Natural killer cell treated with Interleukin-12 subunit alpha and Interleukin-12 subunit beta and Interleukin-15 and Interleukin-18, amount 100 ng/mL, for 72 hours (primary cell): Measurements from ENCODE around the gene INF2. TPM values are rescaled to one million over a fixed set of nuclear protein-coding genes. Genes with fewer than 3 reads are reported as not detected.

Source experiments
- ATAC-seq, 2 donors: fragments of 150-1000 bp; cut with Tn5 transposase in 1 of 2; sonication (Bioruptor Pico), chemical (Tn5 transposase) in 1 of 2; 2 replicates each; pipeline ENCODE4 v1.10.0; 2021
- DNase-seq: peaks from one replicate; pipeline ENCODE4 v3.0.0; 2022; ENCODE audit warnings: low spot score
- H3K27ac Mint-ChIP-seq, 2 donors: 1 replicate in 1 of 2; 2 replicates in 1 of 2; pipeline ENCODE4 v1.8.0; 2022; ENCODE audit warnings: mixed read lengths in 2 of 2, mild to moderate bottlenecking in 1 of 2, moderate library complexity in 1 of 2
- H3K27me3 Mint-ChIP-seq, 2 donors: 1 replicate in 1 of 2; 2 replicates in 1 of 2; pipeline ENCODE4 v1.8.0; 2022; ENCODE audit warnings: mixed read lengths in 2 of 2
- H3K36me3 Mint-ChIP-seq: one replicate; pipeline ENCODE4 v1.8.0; 2022; ENCODE audit warnings: mixed read lengths
- H3K4me1 Mint-ChIP-seq, 2 donors: 1 replicate in 1 of 2; 2 replicates in 1 of 2; pipeline ENCODE4 v1.8.0; 2022; ENCODE audit warnings: low read depth in 2 of 2, mixed read lengths in 2 of 2, mild to moderate bottlenecking in 1 of 2
- H3K4me3 Mint-ChIP-seq: one replicate; pipeline ENCODE4 v1.8.0; 2022; ENCODE audit warnings: mixed read lengths
- H3K9me3 Mint-ChIP-seq: 2 replicates; pipeline ENCODE4 v1.8.0; 2022; ENCODE audit warnings: mixed read lengths
- total RNA-seq, 2 donors: library from RNA; stranded (reverse); gene quantifications; one replicate each; pipeline ENCODE4 v1.2.3, GENCODE V29; 2022

Gene INF2
- total RNA-seq, 2 donors from 2014 or later, result 19.2 to 44.9 TPM

DNA sequence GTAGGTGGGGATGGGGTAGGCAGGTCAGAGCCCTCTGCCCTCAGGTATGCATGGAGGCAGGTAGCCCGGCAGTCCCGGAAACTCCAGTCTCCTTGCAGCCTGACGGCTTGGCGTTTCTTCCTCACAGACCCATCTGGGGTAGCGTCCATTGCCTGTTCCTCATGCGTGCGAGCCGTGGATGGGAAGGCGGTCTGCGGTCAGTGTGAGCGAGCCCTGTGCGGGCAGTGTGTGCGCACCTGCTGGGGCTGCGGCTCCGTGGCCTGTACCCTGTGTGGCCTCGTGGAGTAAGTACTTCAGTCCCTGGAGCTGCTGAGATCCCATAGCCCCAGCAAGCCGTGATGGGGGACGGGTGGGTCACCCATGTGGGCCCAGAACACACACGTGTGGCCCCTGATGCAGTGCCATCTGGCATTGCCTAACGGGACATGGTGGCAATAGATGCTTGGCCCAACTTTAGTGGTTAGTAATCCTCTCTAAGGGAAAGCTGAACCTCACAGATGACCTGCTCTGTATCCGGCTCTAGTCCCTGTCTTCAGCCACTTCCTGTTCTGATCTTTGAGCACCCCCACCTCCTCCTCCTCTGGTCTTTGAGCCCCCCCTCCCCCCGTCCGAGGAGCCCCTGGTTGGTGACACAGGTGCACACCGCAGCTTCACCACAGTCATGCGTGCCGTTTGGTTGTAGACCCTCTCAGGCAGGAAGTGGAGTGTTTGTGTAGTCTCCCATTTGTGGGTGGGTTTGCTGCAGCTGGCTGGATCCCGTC, 67.2 kb downstream of the INF2 start:
- Mint-ChIP-seq H3K9me3 (no peaks in the 10 kb centered on the region), H3K4me1 (peaks cover 18 to 34% of the 10 kb centered on the region in 2 donors), H3K36me3 (no peaks in the 10 kb centered on the region), H3K4me3 (no peak overlapping the region), H3K27me3 (no peaks in the 10 kb centered on the region), H3K27ac (no peak overlapping the region)
- no peak for ATAC-seq
- no peak for DNase-seq

DNA sequence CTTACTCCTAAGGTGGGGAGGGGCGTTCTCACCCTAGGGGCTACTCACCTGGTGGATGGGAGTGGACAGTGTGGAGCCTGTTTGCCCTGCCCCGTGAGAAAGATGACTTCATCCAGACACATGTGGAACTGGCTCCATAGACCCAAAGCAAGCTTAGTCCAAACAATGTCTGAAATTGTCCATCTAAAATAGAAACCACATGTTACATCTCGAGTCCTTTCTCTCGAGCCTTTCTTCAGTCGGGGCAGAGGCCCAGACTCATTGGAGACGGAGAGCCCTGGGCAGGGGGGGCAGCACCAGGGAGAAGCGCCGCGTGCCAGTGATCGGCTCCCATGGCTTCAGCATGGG, 67.8 kb downstream of the INF2 start:
- no peak overlapping the region for H3K27ac Mint-ChIP-seq
- H3K36me3 Mint-ChIP-seq, result no peaks in the 10 kb centered on the region
- no peaks in the 10 kb centered on the region for H3K27me3 Mint-ChIP-seq
- peaks cover 18 to 34% of the 10 kb centered on the region in 2 donors for H3K4me1 Mint-ChIP-seq
- DNase-seq (no peak), ATAC-seq (no peak)
- no peak overlapping the region for H3K4me3 Mint-ChIP-seq
- no peaks in the 10 kb centered on the region for H3K9me3 Mint-ChIP-seq

DNA sequence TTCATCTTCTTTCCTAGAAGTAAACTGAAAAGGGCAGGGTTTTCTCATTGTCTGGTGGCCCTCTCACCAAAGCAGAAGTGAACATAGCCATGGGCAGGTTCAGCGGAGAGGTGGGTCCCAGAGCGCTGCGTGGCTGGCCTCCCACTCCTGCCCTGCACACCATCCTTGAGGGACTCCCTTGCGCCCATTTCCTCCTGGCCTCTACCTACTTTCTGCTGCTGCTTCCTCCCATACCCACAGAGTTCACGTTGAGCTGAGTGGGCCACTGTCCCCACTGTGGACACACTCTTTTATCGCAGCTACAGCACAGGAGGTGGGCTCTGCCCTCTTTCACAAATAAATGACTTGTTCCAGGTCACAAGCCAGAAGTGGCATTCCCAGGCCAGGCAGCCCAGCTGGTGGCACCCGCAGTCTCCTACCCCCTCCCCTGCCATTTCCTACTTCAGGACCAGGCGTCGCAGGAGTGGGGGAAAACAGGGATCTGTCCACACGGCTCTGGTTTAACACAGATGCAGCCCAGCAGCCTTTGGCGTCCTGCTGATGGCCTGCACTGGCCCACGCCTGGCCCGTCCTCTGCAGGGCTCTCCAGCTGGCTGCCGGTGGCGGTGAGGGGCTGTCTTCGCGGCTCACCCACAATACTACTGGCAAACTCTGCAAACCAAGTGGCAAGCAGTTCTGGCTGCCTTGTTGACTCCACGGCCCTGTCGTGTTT, 68.4 kb downstream of the INF2 start:
- no peak overlapping the region for H3K4me3 Mint-ChIP-seq
- no peaks in the 10 kb centered on the region for H3K27me3 Mint-ChIP-seq
- H3K36me3 Mint-ChIP-seq, result no peaks in the 10 kb centered on the region
- H3K9me3 Mint-ChIP-seq, result no peaks in the 10 kb centered on the region
- DNase-seq, result no peak
- H3K27ac Mint-ChIP-seq, result no peak overlapping the region
- peaks cover 18 to 34% of the 10 kb centered on the region in 2 donors for H3K4me1 Mint-ChIP-seq
- no peak for ATAC-seq

DNA sequence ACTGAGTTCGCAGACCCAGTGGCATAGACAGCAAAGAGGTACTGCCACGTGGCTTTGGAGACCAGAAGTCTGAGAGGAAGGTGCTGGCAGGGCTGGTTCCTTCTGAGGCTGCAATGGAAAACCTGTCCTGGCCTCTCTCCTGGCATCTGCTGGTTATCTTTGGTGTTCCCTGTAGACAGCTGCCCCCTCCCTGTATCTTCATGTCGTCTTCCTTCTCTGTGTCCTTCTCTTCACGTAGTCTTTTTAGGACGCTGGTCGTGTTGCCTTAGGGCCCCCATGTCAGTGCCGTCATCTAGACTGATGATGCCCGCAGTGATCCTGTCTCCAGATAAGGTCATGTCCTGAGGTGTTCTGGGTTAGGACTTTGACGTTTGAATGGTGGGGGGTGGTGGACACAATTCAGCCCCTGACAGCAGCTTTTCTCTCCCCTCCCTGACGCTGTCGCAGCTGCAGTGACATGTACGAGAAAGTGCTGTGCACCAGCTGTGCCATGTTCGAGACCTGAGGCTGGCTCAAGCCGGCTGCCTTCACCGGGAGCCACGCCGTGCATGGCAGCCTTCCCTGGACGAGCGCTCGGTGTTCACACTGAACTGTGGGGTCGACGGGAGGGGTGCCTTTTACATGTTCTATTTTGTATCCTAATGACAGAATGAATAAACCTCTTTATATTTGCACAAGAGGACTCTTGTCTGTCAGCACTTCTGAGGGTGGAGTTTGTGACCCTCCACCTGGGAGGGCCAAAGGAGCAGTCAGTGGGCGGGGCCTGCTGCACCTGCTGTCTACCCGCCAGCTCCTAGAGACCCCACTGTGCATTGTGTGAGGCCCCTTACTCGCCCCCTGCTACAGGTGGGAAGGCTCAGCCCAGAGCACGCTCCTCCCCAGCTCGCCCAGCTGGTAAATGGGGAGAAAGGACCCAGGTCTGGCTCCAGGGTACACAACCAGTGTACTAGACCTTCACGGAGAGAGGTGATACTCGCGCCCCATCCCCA, 69.9 kb downstream of the INF2 start:
- no peak overlapping the region for H3K4me3 Mint-ChIP-seq
- H3K4me1 Mint-ChIP-seq, result peaks cover 9 to 24% of the 10 kb centered on the region in 2 donors
- no peak for DNase-seq
- H3K36me3 Mint-ChIP-seq, result no peaks in the 10 kb centered on the region
- H3K27me3 Mint-ChIP-seq, result no peaks in the 10 kb centered on the region
- H3K9me3 Mint-ChIP-seq, result no peaks in the 10 kb centered on the region
- ATAC-seq, result no peak
- no peak overlapping the region for H3K27ac Mint-ChIP-seq

DNA sequence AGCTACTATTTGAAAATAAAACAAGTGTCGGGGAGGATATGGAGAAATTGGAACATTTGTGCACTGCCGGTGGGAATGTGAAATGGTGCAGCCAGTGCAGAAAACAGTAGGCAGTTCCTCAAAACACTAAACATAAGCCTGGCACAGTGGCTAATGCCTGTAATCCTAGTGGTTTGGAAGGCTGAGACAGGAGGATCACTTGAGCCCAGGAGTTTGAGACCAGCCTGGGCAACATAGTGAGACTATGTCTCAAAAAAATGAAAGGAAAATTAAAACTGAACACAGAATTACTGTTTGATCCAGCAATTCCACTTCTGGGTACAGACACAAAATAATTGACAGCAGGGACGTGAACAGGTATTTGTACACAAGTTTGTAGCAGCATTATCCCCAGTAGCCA, 76.1 kb downstream of the INF2 start:
- H3K36me3 Mint-ChIP-seq, result no peaks in the 10 kb centered on the region
- peaks cover 0 to 5% of the 10 kb centered on the region in 2 donors for H3K4me1 Mint-ChIP-seq
- no peaks in the 10 kb centered on the region for H3K9me3 Mint-ChIP-seq
- ATAC-seq (no peak), DNase-seq (no peak)
- no peak overlapping the region for H3K4me3 Mint-ChIP-seq
- H3K27ac Mint-ChIP-seq, result no peak overlapping the region
- no peaks in the 10 kb centered on the region for H3K27me3 Mint-ChIP-seq

DNA sequence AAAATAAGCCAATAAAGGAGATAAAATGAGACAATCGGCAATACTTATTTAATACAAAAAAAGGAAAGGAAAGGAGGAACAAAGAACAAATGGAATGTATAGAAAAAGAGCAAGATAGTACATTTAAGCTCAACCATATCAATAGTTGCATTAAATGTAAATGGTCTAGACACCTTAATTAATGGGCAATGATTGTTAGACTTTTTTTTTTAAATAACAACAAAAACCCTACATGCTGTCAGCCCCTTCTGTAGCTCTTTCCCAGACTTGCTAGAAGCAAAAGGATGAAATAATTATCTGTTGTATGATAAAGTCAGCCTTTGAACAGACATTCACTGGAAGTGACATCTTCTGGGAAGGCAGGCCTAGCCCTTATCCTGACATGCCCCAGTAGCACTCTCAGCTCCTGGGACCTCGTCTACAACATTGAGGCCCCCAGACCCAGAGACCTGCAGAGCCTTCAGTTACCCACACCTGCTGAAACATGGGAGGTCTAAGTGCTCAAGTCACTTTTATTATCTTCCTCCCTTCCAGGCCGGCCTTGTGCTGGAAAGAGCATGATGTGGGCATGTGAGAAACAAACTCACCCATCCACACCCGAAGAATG, 76.9 kb downstream of the INF2 start:
- Mint-ChIP-seq H3K27ac (no peak overlapping the region), H3K9me3 (no peaks in the 10 kb centered on the region), H3K4me1 (peaks cover 0 to under 1% of the 10 kb centered on the region in 2 donors), H3K36me3 (no peaks in the 10 kb centered on the region), H3K4me3 (no peak overlapping the region), H3K27me3 (no peaks in the 10 kb centered on the region)
- ATAC-seq (no peak), DNase-seq (no peak)

DNA sequence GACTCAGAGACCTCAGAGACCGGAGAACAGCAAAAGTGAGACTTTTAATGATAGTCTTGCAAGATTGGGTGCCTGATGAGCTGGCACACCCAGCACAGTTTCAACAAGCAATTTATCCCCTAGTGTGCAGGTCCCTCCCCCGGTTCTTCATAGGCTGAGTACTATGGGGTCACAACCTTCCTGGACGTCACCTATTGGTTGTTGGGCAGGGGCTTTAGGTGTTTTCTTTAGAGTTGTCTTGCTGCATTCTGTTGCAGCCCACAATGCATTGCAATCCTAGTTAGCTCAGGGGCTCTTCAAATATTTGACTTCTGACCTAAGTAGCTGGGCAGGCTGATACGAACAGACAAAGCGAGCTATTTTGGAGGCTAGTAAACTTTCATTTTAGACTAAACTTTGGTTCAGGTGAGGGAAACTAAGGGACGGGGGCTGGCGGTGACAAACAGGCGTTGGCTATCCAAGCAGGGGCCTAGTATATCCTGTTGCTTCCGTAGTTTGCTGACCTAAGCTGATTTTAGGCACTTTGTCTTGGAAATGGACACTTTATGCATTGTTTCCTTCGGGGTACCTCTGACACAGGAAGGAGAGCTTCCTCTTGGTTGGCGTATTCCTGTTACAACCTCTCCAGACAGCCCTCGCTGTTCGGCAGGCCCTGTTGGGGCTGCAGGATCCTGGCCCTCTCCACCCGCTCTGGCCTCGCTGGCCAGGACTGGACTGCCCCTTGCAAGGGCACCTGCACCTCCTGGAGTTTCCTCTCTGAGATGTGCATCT, 77.6 kb downstream of the INF2 start:
- Mint-ChIP-seq H3K27me3 (no peaks in the 10 kb centered on the region), H3K4me3 (no peak overlapping the region), H3K36me3 (no peaks in the 10 kb centered on the region), H3K27ac (no peak overlapping the region), H3K9me3 (no peaks in the 10 kb centered on the region), H3K4me1 (no peaks in the 10 kb centered on the region)
- DNase-seq (no peak), ATAC-seq (no peak)

DNA sequence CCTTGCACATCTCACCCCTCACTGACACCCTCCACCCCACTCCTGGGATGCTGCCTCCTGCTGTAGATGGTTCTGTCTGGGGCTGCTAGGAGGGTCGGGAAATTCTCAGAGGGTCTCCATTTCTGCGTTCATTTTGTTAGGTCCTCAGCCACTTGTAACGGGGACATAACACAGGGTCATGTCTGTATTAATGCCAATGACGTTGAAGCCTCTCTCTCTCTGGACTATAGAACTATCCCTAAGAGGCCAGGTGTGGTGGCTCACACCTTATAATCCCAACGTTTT, 78.2 kb downstream of the INF2 start:
- H3K4me1 Mint-ChIP-seq, result no peaks in the 10 kb centered on the region
- ATAC-seq, result no peak
- DNase-seq, result no peak
- H3K9me3 Mint-ChIP-seq, result no peaks in the 10 kb centered on the region
- no peak overlapping the region for H3K27ac Mint-ChIP-seq
- no peaks in the 10 kb centered on the region for H3K36me3 Mint-ChIP-seq
- H3K27me3 Mint-ChIP-seq, result no peaks in the 10 kb centered on the region
- H3K4me3 Mint-ChIP-seq, result no peak overlapping the region

DNA sequence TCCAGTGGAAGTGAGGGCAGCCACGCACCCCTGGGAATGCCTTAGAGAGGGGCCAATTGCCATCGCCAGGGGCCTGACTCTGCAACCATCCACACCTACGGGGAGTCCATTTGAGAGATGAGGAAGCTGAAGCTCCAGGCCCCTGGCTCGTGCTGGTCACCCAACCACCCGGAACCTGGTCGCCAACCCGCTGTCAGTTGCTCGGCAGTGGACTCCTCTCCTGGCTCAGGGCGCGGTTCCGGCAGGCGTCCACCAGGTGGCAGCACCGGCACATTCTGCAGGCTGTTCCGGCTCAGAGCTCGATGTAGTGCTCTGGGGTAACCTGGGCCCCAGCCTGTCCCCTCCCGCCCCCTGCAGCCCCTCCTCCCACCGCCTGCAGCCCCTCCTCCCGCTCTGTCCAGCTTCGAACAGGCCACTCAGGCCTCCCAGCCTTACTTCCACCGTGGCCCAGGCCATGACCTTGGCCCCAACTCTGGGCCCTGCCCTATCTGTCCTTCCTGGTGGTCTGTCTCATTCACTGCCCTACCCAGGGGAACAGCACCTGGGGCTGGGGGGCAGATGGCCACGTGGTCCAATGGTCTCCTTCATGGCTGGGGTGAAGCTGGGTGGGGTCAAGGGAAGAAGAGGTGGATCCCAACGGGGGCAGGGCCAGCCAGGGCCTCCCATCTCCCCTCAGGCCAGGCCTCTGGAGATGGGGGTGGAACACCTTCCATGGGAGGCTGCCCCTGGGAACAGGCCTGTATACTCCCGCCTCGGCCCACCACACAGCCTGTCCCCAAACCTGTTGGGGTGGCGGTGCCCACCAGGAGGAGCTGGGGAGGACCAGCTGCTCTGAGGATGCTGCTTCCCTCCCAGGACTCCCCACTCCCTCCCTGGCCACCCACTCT, 79.3 kb downstream of the INF2 start:
- Mint-ChIP-seq H3K36me3 (no peaks in the 10 kb centered on the region), H3K9me3 (no peaks in the 10 kb centered on the region), H3K4me1 (no peaks in the 10 kb centered on the region), H3K27me3 (no peaks in the 10 kb centered on the region), H3K27ac (no peak overlapping the region), H3K4me3 (no peak overlapping the region)
- ATAC-seq (peak; percentile 87 to 92), DNase-seq (peak; percentile 90)

DNA sequence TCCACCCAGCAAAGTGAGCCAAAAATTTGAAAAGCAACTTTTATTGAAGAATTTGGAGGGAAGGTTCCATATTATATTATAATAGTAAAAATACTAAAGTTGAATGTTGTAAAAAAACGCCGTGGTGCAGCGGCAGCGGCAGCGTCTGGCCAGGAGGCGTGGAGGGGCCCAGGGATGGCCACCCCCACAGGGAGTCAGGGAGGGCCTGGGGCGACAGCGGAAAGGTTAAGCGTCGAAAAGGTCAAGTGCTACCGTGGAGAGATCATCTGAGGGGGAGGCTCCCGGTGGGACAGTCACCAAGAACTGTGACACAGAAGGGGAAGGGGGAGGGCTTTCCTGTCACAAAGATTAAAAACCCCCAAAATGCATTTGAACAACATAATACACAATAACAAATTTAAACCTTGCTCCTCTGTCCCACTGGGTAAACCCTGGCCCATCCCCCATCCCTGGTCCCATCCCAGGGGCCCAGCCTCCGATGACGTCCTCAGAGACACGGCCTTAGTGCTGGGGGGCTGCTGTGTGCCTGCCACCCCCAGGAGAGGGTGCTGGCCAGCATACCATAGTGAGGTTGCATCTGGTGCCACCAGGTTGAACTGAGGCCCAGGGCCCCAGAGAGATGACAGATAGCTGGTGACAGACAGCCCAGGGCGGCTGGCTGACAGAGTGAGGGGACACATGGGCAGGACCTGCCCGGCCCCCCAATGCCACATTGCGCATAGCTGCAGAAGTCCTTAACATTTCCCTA, 80.1 kb downstream of the INF2 start:
- DNase-seq (no peak), ATAC-seq (no peak)
- no peaks in the 10 kb centered on the region for H3K9me3 Mint-ChIP-seq
- no peaks in the 10 kb centered on the region for H3K36me3 Mint-ChIP-seq
- H3K27ac Mint-ChIP-seq, result no peak overlapping the region
- no peaks in the 10 kb centered on the region for H3K27me3 Mint-ChIP-seq
- no peaks in the 10 kb centered on the region for H3K4me1 Mint-ChIP-seq
- no peak overlapping the region for H3K4me3 Mint-ChIP-seq

DNA sequence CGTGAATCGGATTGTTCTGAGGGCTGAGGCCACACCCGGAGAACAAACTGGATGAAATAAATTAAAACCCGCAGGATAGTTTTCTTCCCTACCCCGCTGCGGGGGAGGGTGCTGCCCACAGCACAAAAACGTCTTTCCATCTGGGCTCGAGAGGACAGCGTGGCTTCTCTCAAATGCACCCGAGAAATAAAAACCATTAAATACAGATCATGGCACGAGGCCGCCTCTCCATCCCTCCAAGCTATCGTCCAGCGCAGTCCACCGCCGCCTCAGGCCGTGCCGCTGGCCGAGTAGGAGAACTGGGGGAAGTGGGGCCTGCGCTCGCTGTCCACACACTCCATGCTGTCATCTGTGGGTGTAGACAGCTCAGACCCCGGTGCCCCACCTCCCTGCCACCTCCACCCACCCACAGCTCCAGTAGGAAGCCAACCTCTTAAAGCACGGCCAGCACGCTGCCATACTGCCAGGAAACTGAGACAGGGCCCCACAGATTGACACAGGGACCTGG, 80.7 kb downstream of the INF2 start:
- ATAC-seq, result no peak
- Mint-ChIP-seq H3K4me1 (no peaks in the 10 kb centered on the region), H3K4me3 (no peak overlapping the region), H3K36me3 (no peaks in the 10 kb centered on the region), H3K27me3 (no peaks in the 10 kb centered on the region), H3K9me3 (no peaks in the 10 kb centered on the region), H3K27ac (no peak overlapping the region)
- DNase-seq, result no peak

DNA sequence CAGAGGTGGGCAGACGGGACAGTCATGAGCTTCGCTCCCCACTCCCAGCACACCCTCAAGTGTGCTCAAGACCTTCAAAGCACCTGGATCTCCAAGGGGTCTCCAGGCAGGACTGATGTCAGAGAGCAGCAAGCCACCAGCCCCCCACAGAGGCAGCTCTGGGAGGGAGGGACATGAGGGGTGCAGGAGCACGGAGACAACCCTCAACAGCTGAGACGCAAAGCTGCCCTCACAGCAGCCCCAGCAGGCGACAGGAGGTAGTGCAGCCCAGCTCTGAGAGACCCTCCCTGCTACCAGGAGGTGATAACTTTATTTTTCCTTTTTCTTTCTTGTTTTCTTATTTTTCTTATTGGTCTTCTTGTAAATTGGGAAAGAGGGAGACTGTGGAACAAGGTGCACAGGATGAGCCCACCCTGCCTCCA, 81.4 kb downstream of the INF2 start:
- no peak for ATAC-seq
- no peak overlapping the region for H3K4me3 Mint-ChIP-seq
- no peaks in the 10 kb centered on the region for H3K27me3 Mint-ChIP-seq
- no peaks in the 10 kb centered on the region for H3K4me1 Mint-ChIP-seq
- peak; percentile 45 for DNase-seq
- H3K9me3 Mint-ChIP-seq, result no peaks in the 10 kb centered on the region
- H3K36me3 Mint-ChIP-seq, result no peaks in the 10 kb centered on the region
- H3K27ac Mint-ChIP-seq, result no peak overlapping the region
